Embryonic facial prominence (tissue), 1 donor: ENCODE measurements around the gene LUC7L3.
A peak's percentile ranks its signal among the peaks of the same experiment; 100 is the strongest.
"Not testable (repeated sequence)": the region's sequence is repeated elsewhere in the genome, so short reads cannot be mapped to it uniquely, and the experiment has no call there.

Experiments used
- DNase-seq: peaks from one replicate; pipeline ENCODE4 v3.0.0-alpha.2; 2016; ENCODE audit errors: extremely low spot score

The LUC7L3 gene

DNA sequence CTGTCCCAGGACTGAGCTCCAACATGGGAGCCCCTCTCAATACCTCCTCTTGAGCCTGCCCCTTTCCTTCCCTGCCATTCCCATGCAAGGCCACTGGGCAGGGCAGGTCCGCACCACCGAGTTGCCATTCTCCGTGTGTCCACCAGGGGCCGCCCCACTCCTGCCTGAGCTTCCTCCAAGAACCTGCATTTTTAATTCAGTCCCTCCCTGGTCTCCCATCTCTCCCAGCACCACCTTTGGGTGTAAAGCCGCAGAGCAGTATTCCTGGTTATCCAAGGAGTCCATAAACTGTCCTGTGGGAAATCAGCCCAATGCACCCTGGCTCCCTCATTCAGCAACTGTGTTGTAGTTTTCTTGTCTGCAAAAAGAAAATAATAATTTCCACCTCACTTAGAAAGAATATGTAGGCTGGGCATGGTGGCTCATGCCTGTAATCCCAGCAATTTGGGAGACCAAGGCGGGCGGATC, 63.8 kb downstream of the LUC7L3 start:
- DNase-seq: peak; percentile 66

DNA sequence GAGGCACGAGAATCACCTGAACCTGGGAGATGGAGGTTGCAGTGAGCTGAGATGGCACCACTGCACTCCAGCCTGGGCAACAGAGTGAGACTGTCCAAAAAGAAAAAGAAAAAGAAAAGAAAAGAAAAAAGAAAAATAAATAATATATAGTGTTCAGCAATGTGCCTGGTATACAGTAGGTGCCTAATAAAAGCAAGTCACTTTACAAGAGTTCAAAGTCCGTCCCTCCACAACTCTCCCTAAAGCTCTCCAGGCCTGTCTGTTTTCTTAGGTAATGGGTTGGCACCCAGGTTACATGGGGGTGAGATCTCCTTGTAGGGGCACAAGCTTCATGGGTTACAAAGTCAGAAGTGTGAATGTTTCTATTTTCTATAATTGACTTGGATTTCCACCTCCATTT, 64.5 kb downstream of the LUC7L3 start:
- DNase-seq: no peak

GRCh38 chr17:50785126-50785525, 65.7 kb downstream of the LUC7L3 start:
- DNase-seq: no peak

DNA sequence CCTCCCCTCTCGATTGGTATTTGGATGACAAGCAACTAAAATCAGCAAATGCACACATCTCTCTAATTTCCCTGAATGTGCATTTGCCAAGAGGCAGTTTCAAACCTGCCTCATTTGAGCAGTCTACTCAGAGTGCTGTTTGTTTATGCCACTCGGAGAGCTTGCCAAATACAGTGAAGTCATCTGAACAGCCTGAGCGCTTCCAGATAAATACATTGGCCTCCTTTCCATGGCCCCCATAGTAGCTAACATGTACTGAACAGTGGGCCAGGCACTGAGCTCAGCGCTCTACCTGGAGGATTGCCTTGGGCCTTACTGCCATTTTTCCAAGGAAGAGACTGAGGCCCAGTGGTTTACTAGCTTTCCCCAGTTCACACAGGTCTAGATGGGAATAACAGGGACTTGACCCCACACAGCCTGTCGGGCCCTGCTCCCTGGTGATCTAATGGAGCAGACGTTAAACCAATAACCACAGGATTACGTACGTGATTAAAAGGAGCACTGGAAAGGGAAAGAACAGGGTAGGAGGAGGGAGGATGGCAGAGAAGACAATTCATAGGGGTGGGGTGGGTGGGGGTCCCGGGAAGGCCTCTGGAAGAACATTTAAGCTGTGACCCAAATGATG, 66.7 kb downstream of the LUC7L3 start:
- DNase-seq: no peak

DNA sequence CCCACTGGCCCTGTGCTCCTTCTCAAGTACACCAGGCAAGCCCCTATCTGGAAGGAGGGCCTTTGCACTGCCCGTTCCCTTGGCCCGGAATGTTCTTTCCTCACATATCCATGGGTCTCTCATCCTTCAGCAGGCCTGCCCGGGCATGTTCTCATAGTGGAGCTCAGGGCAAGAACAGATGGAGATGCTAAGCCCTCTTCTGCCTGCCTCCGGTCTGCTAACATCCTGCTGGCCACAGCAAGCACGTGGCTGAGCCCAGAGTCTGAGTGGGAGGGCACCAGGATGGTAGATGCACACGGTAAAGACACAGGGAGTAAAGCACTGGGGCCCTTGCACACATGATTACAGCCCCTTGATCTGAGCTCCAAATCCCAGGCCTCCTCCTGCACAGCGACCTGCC, 67.7 kb downstream of the LUC7L3 start:
- no peak for DNase-seq

- no peak for DNase-seq
These were observed 71.2 kb downstream of the LUC7L3 start for GRCh38 chr17:50790618-50791017.

DNA sequence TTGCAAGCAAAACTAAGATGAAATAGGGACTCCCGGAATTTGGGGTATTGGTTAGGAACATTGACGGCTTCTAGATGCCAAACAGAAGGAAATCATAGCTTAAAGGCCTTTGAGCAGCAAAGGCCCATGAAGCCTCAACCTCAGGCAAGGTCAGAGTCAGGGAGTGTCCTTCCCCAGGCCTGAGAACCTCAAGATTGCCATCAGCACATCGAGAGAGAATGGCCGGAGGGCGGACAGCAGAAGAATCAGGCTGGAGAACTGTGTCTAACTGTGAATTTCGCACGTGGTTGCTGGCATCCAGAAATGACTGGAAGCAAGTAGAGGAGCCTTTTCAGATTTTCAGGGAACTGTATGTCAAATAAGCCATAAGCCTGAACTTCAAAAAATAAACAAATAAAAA, 72.7 kb downstream of the LUC7L3 start:
- DNase-seq: no peak

DNA sequence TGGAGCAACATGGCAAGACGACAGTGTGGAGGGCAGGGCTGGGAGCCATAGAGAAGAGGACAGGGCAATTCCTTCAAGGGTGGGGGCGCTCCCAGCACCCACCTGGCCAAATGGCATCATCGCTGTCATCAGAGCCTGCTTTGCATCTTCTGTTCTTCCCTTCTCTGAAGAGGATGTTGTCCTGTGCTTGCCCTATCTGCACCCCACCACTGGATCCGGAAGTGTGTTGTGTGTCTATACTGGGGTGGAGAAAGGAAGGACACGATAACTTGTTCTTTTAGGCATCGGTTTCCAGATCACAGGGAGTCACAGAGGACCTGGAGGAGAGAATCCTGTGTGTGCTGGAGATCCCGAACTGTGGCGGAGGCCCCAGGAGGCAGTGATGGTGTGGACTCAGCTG, 73.6 kb downstream of the LUC7L3 start:
- no peak for DNase-seq

GRCh38 chr17:50794361-50794760, 75.0 kb downstream of the LUC7L3 start:
- DNase-seq: no peak

DNA sequence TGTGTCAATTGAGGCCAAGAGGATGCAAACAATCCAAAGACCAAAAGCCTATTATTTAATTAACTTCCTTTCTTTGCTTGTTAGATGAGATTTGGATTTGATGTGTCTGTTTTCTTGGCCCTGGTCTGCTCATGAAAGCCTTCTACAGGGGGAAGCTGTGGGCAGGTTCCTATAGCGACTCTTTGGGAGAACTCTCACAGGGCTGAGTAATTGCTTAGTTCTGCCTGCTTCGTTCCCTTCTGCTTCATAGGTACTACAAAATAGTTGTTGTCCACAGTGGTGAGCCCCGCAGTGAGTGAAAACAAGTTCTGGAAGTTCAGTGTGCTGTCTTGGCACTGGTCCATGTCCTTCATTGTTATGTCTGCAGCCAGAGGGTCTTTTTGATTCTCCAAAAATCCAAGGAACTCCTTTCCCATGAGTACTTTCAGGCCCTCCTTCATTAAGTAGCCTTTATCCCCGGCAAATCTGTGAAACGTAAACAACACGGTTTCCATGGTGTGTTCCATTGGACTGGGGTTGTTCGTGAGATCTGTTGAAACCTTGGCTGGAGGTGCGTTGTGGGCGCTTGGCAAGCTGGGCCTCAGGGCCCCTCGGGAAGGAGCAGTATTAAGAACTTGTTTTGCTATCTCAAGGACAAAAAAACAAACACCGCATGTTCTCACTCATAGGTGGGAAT, 77.9 kb downstream of the LUC7L3 start:
- DNase-seq: no peak

DNA sequence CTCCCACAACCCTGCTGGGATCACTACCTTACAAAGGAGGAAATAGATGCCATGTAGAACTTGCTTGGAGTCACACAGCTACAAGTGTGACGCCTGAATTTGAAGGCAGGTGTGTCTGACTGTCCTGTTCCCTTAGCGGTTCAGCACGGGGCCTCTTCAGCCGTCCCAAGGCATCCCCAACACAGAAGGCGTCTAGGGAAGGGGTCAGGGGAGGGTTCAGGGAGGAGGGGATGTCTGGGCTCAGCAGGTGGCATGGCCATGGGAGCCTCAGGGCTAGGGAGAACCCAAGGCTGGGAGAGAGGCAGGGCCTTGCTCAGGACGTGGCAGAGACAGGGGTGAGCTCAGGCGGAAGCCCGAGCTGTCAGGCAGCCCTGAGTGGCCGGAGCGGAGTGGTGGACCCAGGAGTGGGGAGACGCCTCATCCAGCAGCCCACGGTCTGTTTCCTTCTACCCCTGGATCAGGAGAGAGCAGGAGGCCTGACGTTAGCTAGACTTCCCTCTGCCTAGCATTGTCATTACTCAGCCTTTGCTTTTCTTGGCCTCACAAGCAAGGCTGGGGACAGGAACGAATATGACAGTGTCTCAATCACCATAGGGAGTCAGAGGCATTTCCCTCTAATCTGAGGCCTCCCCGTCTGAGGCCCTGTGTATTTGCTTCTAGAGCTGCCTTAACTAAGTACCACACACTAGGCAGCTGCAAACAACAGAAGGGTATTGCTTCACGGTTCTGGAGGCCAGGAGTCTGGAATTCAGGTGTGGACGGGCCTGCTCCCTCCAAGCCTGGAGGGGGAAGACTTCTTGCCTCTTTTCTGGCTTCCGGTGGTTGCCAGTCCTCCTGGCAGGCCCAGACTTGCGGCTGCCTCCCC, 79.3 kb downstream of the LUC7L3 start:
- no peak for DNase-seq

- DNase-seq: no peak
These were observed 80.2 kb downstream of the LUC7L3 start for GRCh38 chr17:50799582-50799981.

DNA sequence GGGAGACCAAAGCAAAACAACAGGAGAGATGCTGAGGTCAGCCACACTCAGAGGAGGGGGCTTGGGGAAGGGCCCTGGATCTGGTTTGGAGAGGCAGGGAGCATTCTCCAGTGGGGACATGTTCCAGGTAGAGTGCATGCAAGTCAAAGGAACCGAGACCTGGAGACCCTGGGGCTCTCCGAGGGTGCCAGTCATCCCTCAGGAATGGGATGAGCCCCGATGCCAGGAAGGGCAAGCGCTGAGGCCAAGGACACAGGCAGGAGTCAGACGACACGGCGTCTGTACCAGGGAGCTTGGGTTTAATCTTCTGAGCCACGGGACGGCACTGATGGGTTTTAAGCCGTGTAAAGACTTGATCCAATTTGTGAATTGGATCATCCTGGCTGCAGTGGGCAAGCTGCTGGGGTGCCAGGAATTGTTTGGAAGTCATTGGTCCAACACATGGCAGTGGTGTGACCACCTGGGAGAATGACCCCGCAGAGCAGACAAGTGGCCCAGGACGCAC, 80.8 kb downstream of the LUC7L3 start:
- no peak for DNase-seq

GRCh38 chr17:50802609-50803571, 83.5 kb downstream of the LUC7L3 start:
- DNase-seq: no peak

DNA sequence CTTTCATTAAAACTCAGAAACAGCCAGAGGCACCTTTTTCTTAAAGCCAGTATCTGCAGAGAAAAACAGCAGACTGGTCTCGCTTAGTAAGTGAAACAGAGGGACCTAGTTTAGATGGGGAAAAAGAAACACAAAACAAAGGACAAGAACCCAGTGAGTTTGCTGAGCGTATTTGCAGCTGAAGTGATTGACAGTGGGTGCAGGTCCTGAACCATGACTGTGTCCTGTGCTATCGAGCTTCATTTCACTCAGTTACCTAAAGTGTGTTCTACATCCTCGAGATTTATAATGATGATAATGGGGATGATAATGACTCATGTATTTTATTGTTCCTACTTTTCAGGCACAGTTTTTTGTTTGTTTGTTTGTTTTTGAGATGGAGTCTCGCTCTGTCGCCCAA, 84.3 kb downstream of the LUC7L3 start:
- no peak for DNase-seq

DNA sequence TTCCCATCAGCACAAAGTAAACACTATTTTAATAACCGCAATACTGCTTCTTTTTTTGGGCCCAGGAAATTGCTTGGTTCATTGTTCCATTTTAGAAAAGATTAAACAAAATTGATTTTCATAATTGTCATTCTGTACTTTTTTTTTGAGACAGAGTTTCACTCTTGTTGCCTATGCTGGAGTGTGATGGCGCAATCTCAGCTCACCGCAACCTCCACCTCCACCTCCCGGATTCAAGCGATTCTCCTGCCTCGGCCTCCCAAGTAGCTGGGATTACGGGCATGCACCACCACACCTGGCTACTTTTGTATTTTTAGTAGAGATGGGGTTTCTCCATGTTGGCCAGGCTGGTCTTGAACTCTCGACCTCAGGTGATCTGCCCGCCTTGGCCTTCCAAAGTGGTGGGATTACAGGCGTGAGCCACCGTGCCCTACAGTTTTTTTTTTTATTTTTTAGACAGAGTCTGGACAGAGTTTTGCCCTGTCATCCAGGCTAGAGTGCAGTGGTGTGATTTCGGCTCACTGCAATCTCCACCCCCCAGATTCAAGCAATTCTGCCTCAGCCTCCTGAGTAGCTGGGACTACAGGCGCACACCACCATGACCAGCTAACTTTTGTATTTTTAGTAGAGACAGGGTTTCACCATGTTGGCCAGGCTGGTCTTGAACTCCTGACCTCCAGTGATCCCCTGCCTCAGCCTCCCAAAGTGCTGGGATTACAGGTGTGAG, 85.5 kb downstream of the LUC7L3 start:
- not testable (repeated sequence) for DNase-seq

- DNase-seq: no peak
These were observed 86.1 kb downstream of the LUC7L3 start for GRCh38 chr17:50805486-50805885.
